Nephron progenitor cell (in vitro differentiated cells): ENCODE results near the gene PAFAH2.

ENCODE experiments used
- DNase-seq: peaks from one replicate; pipeline ENCODE4 v3.0.0; 2021
- H3K27ac Mint-ChIP-seq: 2 replicates; pipeline ENCODE4 v1.8.0; 2021; ENCODE audit warnings: mild to moderate bottlenecking, moderate library complexity, mixed read lengths
- H3K27me3 Mint-ChIP-seq: 2 replicates; pipeline ENCODE4 v1.8.0; 2021; ENCODE audit warnings: mild to moderate bottlenecking, low read depth, mixed read lengths; ENCODE audit not compliant: poor library complexity
- H3K36me3 Mint-ChIP-seq: 2 replicates; pipeline ENCODE4 v1.8.0; 2021; ENCODE audit warnings: low read depth, mixed read lengths
- H3K4me1 Mint-ChIP-seq: 2 replicates; pipeline ENCODE4 v1.8.0; 2021; ENCODE audit warnings: mixed read lengths
- H3K4me3 Mint-ChIP-seq: 2 replicates; pipeline ENCODE4 v1.8.0; 2021; ENCODE audit warnings: mild to moderate bottlenecking, moderate library complexity, mixed read lengths
- H3K9me3 Mint-ChIP-seq: 2 replicates; pipeline ENCODE4 v1.8.0; 2021; ENCODE audit warnings: mild to moderate bottlenecking, moderate library complexity, mixed read lengths
- CTCF ChIP-seq: fragments of 200-600 bp; sonication (generic); IDR thresholded peaks from 2 replicates; pipeline ENCODE4 v1.5.0; 2021; ENCODE audit warnings: antibody characterized with exemption

Gene PAFAH2

GRCh38 chr1:26022404-26022779, 24.5 kb upstream of the PAFAH2 start:
- Mint-ChIP-seq H3K27me3 (peaks cover 7% of the 10 kb centered on the region), H3K27ac (no peak overlapping the region), H3K4me3 (no peak overlapping the region), H3K4me1 (peaks cover 65% of the 10 kb centered on the region), H3K36me3 (no peaks in the 10 kb centered on the region), H3K9me3 (no peaks in the 10 kb centered on the region)
- TF ChIP-seq CTCF = no peak
- DNase-seq = no peak

DNA sequence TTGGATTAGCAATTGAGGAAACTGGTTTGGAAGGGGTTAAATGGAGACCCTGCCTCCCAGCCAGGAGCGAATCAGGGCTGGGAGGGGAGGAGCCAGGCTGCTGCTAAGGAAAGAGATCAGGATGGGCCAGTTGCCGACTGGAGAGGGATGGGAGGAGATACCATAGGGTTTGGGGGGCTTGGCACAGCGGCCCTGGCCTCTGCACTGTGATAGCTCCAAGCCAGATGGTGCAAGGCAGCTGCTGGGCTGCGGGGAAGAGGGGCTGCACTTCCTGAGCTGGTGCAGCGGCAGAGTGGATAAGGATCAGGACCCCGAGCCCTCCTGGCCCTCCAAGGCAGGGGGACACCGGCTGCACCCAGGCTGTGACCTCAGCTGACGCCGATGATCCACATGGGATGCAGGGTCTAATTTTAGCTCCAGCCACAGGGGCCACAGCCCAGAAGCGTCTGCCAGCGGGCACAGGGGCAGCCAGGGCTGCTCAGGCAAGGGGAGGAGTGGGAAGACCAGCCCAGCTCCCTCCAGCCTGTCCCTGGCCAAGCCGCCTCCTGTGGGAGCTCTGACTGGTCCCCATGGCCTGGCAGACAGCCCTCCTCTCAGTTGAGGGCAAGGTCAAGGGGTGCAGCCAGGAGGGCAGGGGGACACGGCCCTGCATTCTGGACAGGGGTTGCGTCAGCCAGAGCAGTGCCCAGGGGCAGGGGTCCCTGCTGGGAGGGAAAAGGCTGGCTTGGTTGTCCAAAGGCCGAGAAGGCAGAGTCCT, 24.0 kb upstream of the PAFAH2 start, which contains the start of gene EXTL1:
Gene EXTL1 (plus strand): TSS at position 129 of the 757 bp plus-strand sequence. CDS start 872 bp downstream, outside the sequence.
- TF ChIP-seq CTCF = no peak
- H3K9me3 Mint-ChIP-seq = no peaks in the 10 kb centered on the region
- DNase-seq = peak; percentile 69
- peaks cover 65% of the 10 kb centered on the region for H3K4me1 Mint-ChIP-seq
- H3K27me3 Mint-ChIP-seq = peaks cover 7% of the 10 kb centered on the region
- H3K4me3 Mint-ChIP-seq = peak within 1 kb of the TSS; percentile 83
- no peak within 1 kb of the TSS for H3K27ac Mint-ChIP-seq
- no peaks in the 10 kb centered on the region for H3K36me3 Mint-ChIP-seq

DNA sequence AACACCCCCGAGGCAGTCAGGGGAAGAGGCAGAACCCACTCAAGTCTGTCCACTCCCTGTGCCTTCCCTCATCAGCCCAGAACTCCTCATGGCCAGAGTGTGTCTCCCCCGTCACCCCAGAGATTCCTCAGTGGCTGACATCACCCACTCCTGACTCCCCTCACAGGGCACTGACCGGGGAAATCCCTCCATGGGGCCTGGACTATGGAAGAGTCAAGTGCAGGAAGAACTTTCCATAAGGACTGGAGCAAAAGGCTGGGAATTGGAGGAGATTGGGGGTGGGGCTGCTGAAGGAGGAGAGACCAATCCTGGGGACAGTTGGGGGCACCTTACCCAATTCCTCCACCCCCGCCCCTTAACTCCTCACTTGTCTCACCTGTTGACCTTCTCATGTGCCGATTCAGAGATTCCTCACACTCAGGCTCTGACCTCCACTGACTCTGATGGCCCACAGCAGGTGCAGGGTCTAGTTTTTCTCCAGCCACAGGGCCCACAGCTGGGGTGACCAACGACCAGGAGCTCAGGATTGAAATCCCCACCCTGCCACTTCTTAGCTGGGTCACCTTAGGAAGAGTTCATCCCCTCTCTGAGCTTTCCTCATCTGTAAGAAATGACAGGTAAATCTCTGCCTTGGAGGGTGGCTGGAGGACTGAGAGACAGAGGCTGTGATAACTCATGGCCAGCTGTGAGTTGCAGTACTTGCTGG, 23.2 kb upstream of the PAFAH2 start:
- H3K4me3 Mint-ChIP-seq = peak overlapping the region; percentile 83
- no peak overlapping the region for H3K27ac Mint-ChIP-seq
- no peak for DNase-seq
- H3K9me3 Mint-ChIP-seq = no peaks in the 10 kb centered on the region
- peaks cover 70% of the 10 kb centered on the region for H3K4me1 Mint-ChIP-seq
- no peaks in the 10 kb centered on the region for H3K36me3 Mint-ChIP-seq
- TF ChIP-seq CTCF = no peak
- H3K27me3 Mint-ChIP-seq = peaks cover 7% of the 10 kb centered on the region

DNA sequence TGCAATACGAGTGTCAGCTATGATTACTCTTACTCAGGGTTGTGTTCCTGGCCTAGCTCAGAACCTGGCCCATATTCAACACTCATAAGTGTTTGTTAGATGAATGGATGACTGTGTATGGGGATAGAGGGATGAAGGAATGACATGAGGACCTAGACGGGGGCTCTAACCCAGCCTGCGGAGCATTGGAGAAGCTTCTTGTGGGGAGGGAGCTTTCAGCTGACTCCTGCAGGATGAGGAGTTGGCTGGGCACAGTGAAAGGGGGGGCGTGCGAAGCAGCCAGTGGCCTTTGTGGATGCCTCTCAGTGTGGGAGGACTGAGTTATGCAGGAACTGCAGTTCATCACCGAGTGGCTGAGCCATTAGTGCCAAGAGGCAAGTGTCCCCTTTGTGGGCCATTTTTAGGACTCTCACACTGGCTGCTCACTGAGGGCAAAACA, 22.5 kb upstream of the PAFAH2 start:
- no peaks in the 10 kb centered on the region for H3K9me3 Mint-ChIP-seq
- H3K27me3 Mint-ChIP-seq = peaks cover 7% of the 10 kb centered on the region
- no peak overlapping the region for H3K27ac Mint-ChIP-seq
- no peak for DNase-seq
- no peaks in the 10 kb centered on the region for H3K36me3 Mint-ChIP-seq
- no peak overlapping the region for H3K4me3 Mint-ChIP-seq
- TF ChIP-seq CTCF = no peak
- H3K4me1 Mint-ChIP-seq = peaks cover 70% of the 10 kb centered on the region

DNA sequence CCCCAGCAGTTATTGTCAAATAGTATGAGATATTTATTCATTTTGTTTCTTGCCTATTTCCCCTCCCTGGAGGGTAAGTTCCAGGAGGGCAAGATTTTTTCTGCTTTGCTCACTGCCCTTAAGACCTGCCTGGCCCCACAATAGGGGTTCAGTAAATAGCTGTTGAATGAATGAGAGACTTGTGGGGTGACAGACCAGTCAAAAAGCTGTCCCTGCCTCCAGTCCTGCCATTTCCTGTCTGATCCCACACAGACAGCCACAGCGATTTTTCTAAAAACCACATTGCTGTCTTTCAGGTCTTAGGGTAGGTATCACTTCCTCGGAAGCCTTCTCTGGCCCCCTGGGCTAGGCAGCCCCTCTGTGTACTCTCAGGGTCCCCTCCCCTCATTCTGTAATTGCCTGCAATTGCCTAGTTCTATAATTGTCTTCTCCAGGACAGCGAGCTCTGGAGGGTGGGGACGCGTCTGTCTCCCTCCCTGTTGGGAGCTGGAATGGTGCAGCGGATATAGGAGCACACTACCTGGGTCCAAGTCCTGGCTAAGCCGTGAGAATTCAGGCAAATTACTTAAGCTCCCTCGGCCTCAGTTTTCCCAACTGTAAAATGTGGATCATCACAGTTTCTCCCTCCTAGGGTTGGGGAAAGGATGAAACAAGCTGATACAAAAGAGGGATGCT, 21.9 kb upstream of the PAFAH2 start:
- Mint-ChIP-seq H3K27ac (no peak overlapping the region), H3K36me3 (no peaks in the 10 kb centered on the region), H3K4me3 (peak overlapping the region; percentile 12), H3K27me3 (peaks cover 7% of the 10 kb centered on the region), H3K4me1 (peaks cover 70% of the 10 kb centered on the region), H3K9me3 (no peaks in the 10 kb centered on the region)
- TF ChIP-seq CTCF = no peak
- no peak for DNase-seq
